Keratinocyte (primary cell): Measurements from ENCODE around the gene IL6R. TPM values are rescaled to one million over a fixed set of nuclear protein-coding genes. Genes with fewer than 3 reads are reported as not detected.

ENCODE experiments used
- DNase-seq: peaks from one replicate; pipeline ENCODE4 v3.0.0-alpha.2; 2011; ENCODE audit warnings: low read depth, missing footprints, low spot score
- FAIRE-seq: peaks from 2 replicates; lab custom pipeline; 2011; peaks lifted over from hg19 to GRCh38; lab: Jason Lieb, UNC
- H2AFZ ChIP-seq: 2 replicates; pipeline ENCODE4 v1.6.0; 2012; ENCODE audit warnings: low read length, control low read depth, inconsistent platforms; ENCODE audit not compliant: control insufficient read depth
- H3K27ac ChIP-seq: 2 replicates; pipeline ENCODE4 v1.5.1; 2011; ENCODE audit warnings: low read length; ENCODE audit not compliant: control insufficient read depth, insufficient read depth
- H3K27me3 ChIP-seq: 3 replicates; pipeline ENCODE4 v1.6.0; 2011; ENCODE audit warnings: low read length; ENCODE audit not compliant: control insufficient read depth, insufficient read depth; ENCODE audit errors: extremely low read depth
- H3K36me3 ChIP-seq, 2 experiments: 2 replicates in 1 of 2; 3 replicates in 1 of 2; pipeline ENCODE4 v1.5.1; 2011; ENCODE audit warnings: low read length in 2 of 2, mild to moderate bottlenecking in 1 of 2; ENCODE audit not compliant: control insufficient read depth in 2 of 2, insufficient read depth in 2 of 2; ENCODE audit errors: extremely low read depth in 1 of 2
- H3K4me1 ChIP-seq: 3 replicates; pipeline ENCODE4 v1.5.1; 2011; ENCODE audit warnings: low read length; ENCODE audit not compliant: control insufficient read depth, insufficient read depth; ENCODE audit errors: extremely low read depth
- H3K4me2 ChIP-seq: 3 replicates; pipeline ENCODE4 v1.6.0; 2011; ENCODE audit warnings: low read depth, low read length; ENCODE audit not compliant: control insufficient read depth, insufficient read depth; ENCODE audit errors: extremely low read depth
- H3K4me3 ChIP-seq, 3 experiments: fragments of 200-600 bp in 1 of 3; sonication (generic) in 1 of 3; 2 replicates in 2 of 3; 3 replicates in 1 of 3; pipeline ENCODE4 v1.5.1; 2011 to 2016; ENCODE audit warnings: low read length in 3 of 3, mild to moderate bottlenecking in 3 of 3, control low read depth in 2 of 3, inconsistent platforms in 1 of 3, low read depth in 1 of 3, mixed read lengths in 1 of 3, mixed run types in 1 of 3, moderate library complexity in 1 of 3; ENCODE audit not compliant: control insufficient read depth in 2 of 3, insufficient read depth in 2 of 3; ENCODE audit errors: extremely low read depth in 1 of 3
- H3K79me2 ChIP-seq: 2 replicates; pipeline ENCODE4 v1.6.0; 2012; ENCODE audit warnings: low read length; ENCODE audit not compliant: control insufficient read depth, insufficient read depth
- H3K9ac ChIP-seq: 3 replicates; pipeline ENCODE4 v1.6.0; 2011; ENCODE audit warnings: low read length; ENCODE audit not compliant: control insufficient read depth, insufficient read depth; ENCODE audit errors: extremely low read depth
- H3K9me1 ChIP-seq: 3 replicates; pipeline ENCODE4 v1.6.0; 2011; ENCODE audit warnings: low read length; ENCODE audit not compliant: control insufficient read depth, insufficient read depth; ENCODE audit errors: extremely low read depth
- H3K9me3 ChIP-seq: 2 replicates; pipeline ENCODE4 v1.5.1; 2012; ENCODE audit warnings: low read depth, low read length; ENCODE audit not compliant: control insufficient read depth
- H4K20me1 ChIP-seq: 3 replicates; pipeline ENCODE4 v1.6.0; 2011; ENCODE audit warnings: low read length; ENCODE audit not compliant: control insufficient read depth, insufficient read depth; ENCODE audit errors: extremely low read depth
- EZH2 ChIP-seq: IDR thresholded peaks from one replicate; pipeline ENCODE4 v1.6.1; 2012; ENCODE audit warnings: inconsistent platforms, mild to moderate bottlenecking, low read length, moderate library complexity
- dilution Hi-C: fragments of 300-500 bp; cut with MboI; formaldehyde crosslinking; loops from one replicate; pipeline ENCODE4 v1.7.0; 2020; ENCODE audit warnings: low sequenced_read_pairs; ENCODE audit not compliant: extremely low pct_ligation_motif_present
- polyA plus RNA-seq, 5 experiments: library from polyadenylated mRNA; depleted of rRNA in 3 of 5; stranded (reverse) in 3 of 5; stranded (forward) in 1 of 5; unstranded in 1 of 5; fragments of >200 nt; gene quantifications; 1 replicate in 1 of 5; 2 replicates in 3 of 5; 3 replicates in 1 of 5; pipeline versions ENCODE4 v1.2.1 to v1.2.3, GENCODE V29; 2011 to 2012; ENCODE audit warnings: missing spikeins in 2 of 5, low read depth in 1 of 5, low replicate concordance in 1 of 5
- TF ChIP-seq, protein P1 (sequence below), 3 experiments: IDR thresholded peaks in 1 of 3; conservative IDR thresholded peaks in 1 of 3; optimal IDR thresholded peaks in 1 of 3; 2 replicates in 2 of 3; 3 replicates in 1 of 3; pipeline versions ENCODE3 to v1.5.1; 2011; ENCODE audit warnings: low read length in 3 of 3, mild to moderate bottlenecking in 3 of 3, moderate library complexity in 2 of 3, control low read depth in 1 of 3, inconsistent platforms in 1 of 3; ENCODE audit not compliant: insufficient read depth in 2 of 3; ENCODE audit errors: extremely low read depth in 1 of 3

Gene IL6R
- polyA plus RNA-seq, 1 donor (not counting 4 experiments of a cell fraction or from before 2014, with no cell fraction given), result 12.6 TPM

- DNase-seq (no peak), FAIRE-seq (no peak)
- H3K36me3 ChIP-seq, result no peaks in the 10 kb centered on the region
- H4K20me1 ChIP-seq, result no peaks in the 10 kb centered on the region
- TF ChIP-seq EZH2, result no peak
- TF ChIP-seq, protein P1, sequence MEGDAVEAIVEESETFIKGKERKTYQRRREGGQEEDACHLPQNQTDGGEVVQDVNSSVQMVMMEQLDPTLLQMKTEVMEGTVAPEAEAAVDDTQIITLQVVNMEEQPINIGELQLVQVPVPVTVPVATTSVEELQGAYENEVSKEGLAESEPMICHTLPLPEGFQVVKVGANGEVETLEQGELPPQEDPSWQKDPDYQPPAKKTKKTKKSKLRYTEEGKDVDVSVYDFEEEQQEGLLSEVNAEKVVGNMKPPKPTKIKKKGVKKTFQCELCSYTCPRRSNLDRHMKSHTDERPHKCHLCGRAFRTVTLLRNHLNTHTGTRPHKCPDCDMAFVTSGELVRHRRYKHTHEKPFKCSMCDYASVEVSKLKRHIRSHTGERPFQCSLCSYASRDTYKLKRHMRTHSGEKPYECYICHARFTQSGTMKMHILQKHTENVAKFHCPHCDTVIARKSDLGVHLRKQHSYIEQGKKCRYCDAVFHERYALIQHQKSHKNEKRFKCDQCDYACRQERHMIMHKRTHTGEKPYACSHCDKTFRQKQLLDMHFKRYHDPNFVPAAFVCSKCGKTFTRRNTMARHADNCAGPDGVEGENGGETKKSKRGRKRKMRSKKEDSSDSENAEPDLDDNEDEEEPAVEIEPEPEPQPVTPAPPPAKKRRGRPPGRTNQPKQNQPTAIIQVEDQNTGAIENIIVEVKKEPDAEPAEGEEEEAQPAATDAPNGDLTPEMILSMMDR (optimal IDR thresholded peaks at IDR 0.05 in 1 of 3, IDR thresholded peaks at IDR 0.05 in 1 of 3, conservative IDR thresholded peaks at IDR 0.05 in 1 of 3; ENCODE audit: extremely low read depth in 1 of 3, insufficient read depth in 2 of 3, low read length in 3 of 3), result no peak
- H3K4me1 ChIP-seq, result peaks cover 39% of the 10 kb centered on the region
- no peak overlapping the region for H2AFZ ChIP-seq
- peak overlapping the region in 1 of 3 experiments; percentile 55 for H3K4me3 ChIP-seq
- no peaks in the 10 kb centered on the region for H3K27me3 ChIP-seq
- H3K27ac ChIP-seq, result peak overlapping the region; percentile 92
- dilution Hi-C loops, result no loop called here
- no peaks in the 10 kb centered on the region for H3K9me1 ChIP-seq
- H3K79me2 ChIP-seq, result peaks cover 23% of the 10 kb centered on the region
- peak overlapping the region; percentile 93 for H3K9ac ChIP-seq
- no peaks in the 10 kb centered on the region for H3K9me3 ChIP-seq
- H3K4me2 ChIP-seq, result peak overlapping the region; percentile 98
Observed at GRCh38 chr1:154408174-154408777, 3.1 kb downstream of the IL6R start.

GRCh38 chr1:154410185-154410827 lies 5.2 kb downstream of the IL6R start:
- Histone ChIP-seq H3K27ac (no peak overlapping the region), H2AFZ (no peak overlapping the region), H3K4me1 (peaks cover 33% of the 10 kb centered on the region), H3K9ac (no peak overlapping the region), H3K36me3 (peaks cover 0 to 1% of the 10 kb centered on the region in 2 experiments), H3K4me3 (no peak overlapping the region), H3K27me3 (no peaks in the 10 kb centered on the region), H3K4me2 (no peak overlapping the region), H3K9me3 (no peaks in the 10 kb centered on the region), H4K20me1 (no peaks in the 10 kb centered on the region), H3K79me2 (peaks cover 30% of the 10 kb centered on the region), H3K9me1 (no peaks in the 10 kb centered on the region)
- no peak for DNase-seq
- TF ChIP-seq EZH2, result no peak
- TF ChIP-seq, protein P1 (optimal IDR thresholded peaks at IDR 0.05 in 1 of 3, IDR thresholded peaks at IDR 0.05 in 1 of 3, conservative IDR thresholded peaks at IDR 0.05 in 1 of 3; ENCODE audit: extremely low read depth in 1 of 3, insufficient read depth in 2 of 3, low read length in 3 of 3), result no peak
- dilution Hi-C loops, result no loop called here
- FAIRE-seq, result no peak
